Measurements from ENCODE around the gene MACROD2. TPM values are rescaled to one million over a fixed set of nuclear protein-coding genes. Genes with fewer than 3 reads are reported as not detected.

The MACROD2 gene
- total RNA-seq, 1 experiment from 2014 or later, result 3.7 TPM

DNA sequence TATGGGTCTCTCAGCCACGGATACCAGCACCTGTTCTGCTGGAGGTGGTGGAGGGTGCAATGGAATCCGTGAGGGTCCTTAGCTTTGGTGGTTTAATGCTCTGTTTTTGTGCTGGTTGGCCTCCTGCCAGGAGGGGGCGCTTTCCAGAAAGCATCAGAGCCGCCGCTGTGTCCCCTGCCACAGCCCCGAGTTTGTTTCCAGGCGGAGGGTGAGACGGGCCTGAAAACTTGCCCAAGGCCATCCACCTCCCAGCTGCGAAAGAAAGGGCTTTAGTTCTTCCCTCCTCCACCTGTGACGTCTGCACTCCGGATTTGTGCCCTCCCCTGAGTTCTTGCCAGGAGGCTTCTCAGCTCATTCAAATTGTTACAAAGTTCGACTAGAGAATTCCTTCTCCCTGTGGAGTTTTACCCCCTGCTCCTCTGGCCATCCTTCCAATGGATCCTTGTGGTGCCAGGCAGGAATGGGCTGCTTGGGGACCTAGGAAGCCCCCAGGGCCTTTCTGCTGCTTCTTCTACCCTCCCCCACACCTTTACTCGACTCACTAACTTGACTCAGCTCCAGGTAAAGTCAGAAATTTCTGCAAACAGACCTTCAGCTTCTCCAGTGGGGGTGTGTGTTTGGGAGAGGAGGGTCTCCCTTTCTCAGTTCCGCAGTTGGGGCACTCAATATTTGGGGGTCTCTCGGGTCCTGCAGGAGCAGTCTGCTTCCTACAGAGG, 1704.3 kb downstream of the MACROD2 start:
- Histone ChIP-seq H3K79me2 (ENCODE audit: insufficient read depth, low read length) (no peaks in the 10 kb centered on the region), H3K9me3 (ENCODE audit: control insufficient read depth in 1 of 2, insufficient read depth in 1 of 2, low read depth in 1 of 2, low read length in 2 of 2) (peaks cover 4 to 6% of the 10 kb centered on the region in 2 experiments; a peak in 2 of 4 replicates), H3K27me3 (ENCODE audit: insufficient read depth, low read length) (no peaks in the 10 kb centered on the region), H3K27ac (ENCODE audit: low read depth, low read length) (no peak overlapping the region), H2AFZ (ENCODE audit: low read depth, low read length, poor library complexity, severe bottlenecking) (no peak overlapping the region), H4K20me1 (ENCODE audit: insufficient read depth) (no peaks in the 10 kb centered on the region), H3K4me1 (ENCODE audit: control insufficient read depth in 1 of 2, insufficient read depth in 2 of 2, low read length in 2 of 2) (no peaks in the 10 kb centered on the region), H3K4me2 (ENCODE audit: low read length) (no peak overlapping the region), H3K9me2 (ENCODE audit: insufficient read depth) (no peaks in the 10 kb centered on the region), H3K9ac (ENCODE audit: low read length) (no peak overlapping the region), H3K4me3 (replicated peaks in 1 of 2; ENCODE audit: low read depth in 1 of 2, low read length in 2 of 2) (no peak overlapping the region), H3K36me3 (ENCODE audit: control insufficient read depth in 1 of 2, insufficient read depth in 2 of 2, low read length in 2 of 2) (no peaks in the 10 kb centered on the region)
- ChIA-PET POLR2A (no interaction called here), RAD21 (ENCODE audit: low non-redundant PET in 1 of 2, low total read pairs in 2 of 2, uncharacterized antibody in 2 of 2, unreplicated experiment in 2 of 2) (no interaction called here), CTCF (no interaction called here)
- TF ChIP-seq TCF7L2 (IDR thresholded peaks at IDR 0.05; ENCODE audit: borderline replicate concordance, extremely low read depth, insufficient read depth, insufficient read length) (no peak), SP1 (IDR thresholded peaks at IDR 0.05; ENCODE audit: low read depth) (no peak), ZFX (IDR thresholded peaks at IDR 0.05) (no peak)
- intact Hi-C loops (cut with micrococcal nuclease), result no loop called here
- ATAC-seq, result no peak
- no peak for DNase-seq (ENCODE audit: low read depth, low spot score)
- no TSS peak for BruUV-seq (replicated peaks)

DNA sequence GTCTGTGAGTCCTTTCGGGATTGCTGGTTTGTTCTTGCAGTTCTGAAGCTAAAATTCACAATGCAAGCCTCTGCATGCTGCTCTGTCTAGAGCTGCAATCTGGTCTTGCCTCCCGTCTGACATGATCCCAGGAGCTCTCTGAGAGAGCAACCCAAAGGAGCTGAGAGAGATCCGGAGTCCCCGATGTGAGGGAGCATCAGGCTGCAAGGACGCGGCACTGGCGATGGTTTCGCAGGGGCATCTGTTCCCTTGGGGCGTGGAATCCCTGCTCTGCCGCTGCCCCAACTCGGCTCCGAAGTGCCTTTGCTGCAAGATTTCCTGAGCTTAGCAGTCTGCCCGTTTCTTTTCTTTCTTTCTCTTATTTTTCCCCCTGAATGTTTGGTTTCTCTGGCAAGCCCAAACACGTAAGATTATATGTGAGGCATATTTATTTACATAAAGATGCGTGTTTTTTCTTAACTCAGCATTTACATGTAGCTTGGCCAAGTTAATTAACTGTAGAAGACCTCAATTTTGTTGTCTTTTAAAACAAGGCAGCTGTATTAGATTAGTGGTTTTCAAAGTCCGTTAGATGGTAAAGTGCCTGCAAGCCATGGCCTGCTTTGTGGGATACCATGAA, 1704.9 kb downstream of the MACROD2 start:
- no peak overlapping the region for H2AFZ ChIP-seq (ENCODE audit: low read depth, low read length, poor library complexity, severe bottlenecking)
- no peak overlapping the region for H3K27ac ChIP-seq (ENCODE audit: low read depth, low read length)
- DNase-seq (ENCODE audit: low read depth, low spot score) (no peak), ATAC-seq (no peak)
- no peak overlapping the region for H3K4me3 ChIP-seq (replicated peaks in 1 of 2; ENCODE audit: low read depth in 1 of 2, low read length in 2 of 2)
- no peaks in the 10 kb centered on the region for H3K4me1 ChIP-seq (ENCODE audit: control insufficient read depth in 1 of 2, insufficient read depth in 2 of 2, low read length in 2 of 2)
- no peaks in the 10 kb centered on the region for H3K27me3 ChIP-seq (ENCODE audit: insufficient read depth, low read length)
- H3K36me3 ChIP-seq (ENCODE audit: control insufficient read depth in 1 of 2, insufficient read depth in 2 of 2, low read length in 2 of 2), result no peaks in the 10 kb centered on the region
- no peaks in the 10 kb centered on the region for H4K20me1 ChIP-seq (ENCODE audit: insufficient read depth)
- BruUV-seq (replicated peaks), result no TSS peak
- RAD21 ChIA-PET (ENCODE audit: low non-redundant PET in 1 of 2, low total read pairs in 2 of 2, uncharacterized antibody in 2 of 2, unreplicated experiment in 2 of 2), result no interaction called here
- H3K4me2 ChIP-seq (ENCODE audit: low read length), result no peak overlapping the region
- H3K9ac ChIP-seq (ENCODE audit: low read length), result no peak overlapping the region
- POLR2A ChIA-PET, result no interaction called here
- TF ChIP-seq EZH2phosphoT487 (IDR thresholded peaks at IDR 0.05; ENCODE audit: borderline replicate concordance) (no peak), ZFX (IDR thresholded peaks at IDR 0.05) (no peak), EZH2 (IDR thresholded peaks at IDR 0.05) (no peak), SRF (IDR thresholded peaks at IDR 0.05; ENCODE audit: low read depth) (no peak), JUND (IDR thresholded peaks at IDR 0.05) (no peak), EGR1 (IDR thresholded peaks at IDR 0.05; ENCODE audit: low read depth) (no peak), SP1 (IDR thresholded peaks at IDR 0.05; ENCODE audit: low read depth) (no peak), FOSL1 (IDR thresholded peaks at IDR 0.05; ENCODE audit: low read depth) (no peak), TCF7L2 (IDR thresholded peaks at IDR 0.05; ENCODE audit: borderline replicate concordance, extremely low read depth, insufficient read depth, insufficient read length) (no peak), POLR2AphosphoS5 (IDR thresholded peaks at IDR 0.05; ENCODE audit: low read depth, low read length) (no peak), CBX3 (IDR thresholded peaks at IDR 0.05; ENCODE audit: low read depth) (no peak), RAD21 (IDR thresholded peaks at IDR 0.05; ENCODE audit: low read depth) (no peak), POLR2A (IDR thresholded peaks at IDR 0.05; ENCODE audit: borderline replicate concordance, extremely low read depth, insufficient read depth, insufficient read length) (no peak), ELF1 (IDR thresholded peaks at IDR 0.05; ENCODE audit: borderline replicate concordance, low read depth) (no peak)
- TF ChIP-seq, protein P1, sequence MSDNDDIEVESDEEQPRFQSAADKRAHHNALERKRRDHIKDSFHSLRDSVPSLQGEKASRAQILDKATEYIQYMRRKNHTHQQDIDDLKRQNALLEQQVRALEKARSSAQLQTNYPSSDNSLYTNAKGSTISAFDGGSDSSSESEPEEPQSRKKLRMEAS (IDR thresholded peaks at IDR 0.05), result no peak
- H3K9me3 ChIP-seq (ENCODE audit: control insufficient read depth in 1 of 2, insufficient read depth in 1 of 2, low read depth in 1 of 2, low read length in 2 of 2), result peaks cover 4 to 6% of the 10 kb centered on the region in 2 experiments; a peak in 2 of 4 replicates
- no peaks in the 10 kb centered on the region for H3K9me2 ChIP-seq (ENCODE audit: insufficient read depth)
- no peaks in the 10 kb centered on the region for H3K79me2 ChIP-seq (ENCODE audit: insufficient read depth, low read length)
- CTCF ChIA-PET, result no interaction called here
- intact Hi-C loops (cut with micrococcal nuclease), result no loop called here

Measured in HCT116 (cell line).